HEK293T (cell line): ENCODE results near the gene METTL9.

Experiments
- CTCF ChIA-PET: fragments of 350-600 bp; formaldehyde crosslinking; extraction: SDS; loops from one replicate; lab custom pipeline; 2021; ENCODE audit warnings: antibody characterized with exemption, inconsistent platforms; lab: Yijun Ruan, JAX
- POLR2A ChIA-PET: fragments of 350-600 bp; formaldehyde crosslinking; extraction: SDS; loops from one replicate; lab custom pipeline; 2020; ENCODE audit warnings: antibody characterized with exemption, inconsistent platforms; lab: Yijun Ruan, JAX
- DNase-seq: peaks from one replicate; pipeline ENCODE4 v3.0.0; 2012; ENCODE audit warnings: mixed read lengths; ENCODE audit errors: extremely low spot score
- FOXA1 ChIP-seq: fragments of 450-650 bp; IDR thresholded peaks from 2 replicates; pipeline ENCODE4 v1.6.1; 2016; ENCODE audit warnings: mild to moderate bottlenecking
- LEF1 ChIP-seq: fragments of 450-650 bp; IDR thresholded peaks from 2 replicates; pipeline ENCODE4 v1.6.1; 2017; ENCODE audit warnings: mild to moderate bottlenecking, borderline replicate concordance

Gene METTL9

GRCh38 chr16:21704733-21705132, 105.4 kb downstream of the METTL9 start:
- CTCF ChIA-PET: interaction anchor here (1.0 to 1.1 kb wide), 2 partner anchors 64 to 97 kb away, joined by 4 to 7 read pairs; no protein-coding TSS in a partner anchor
- POLR2A ChIA-PET: no interaction called here
- DNase-seq: no peak
- TF ChIP-seq LEF1: no peak
- TF ChIP-seq FOXA1: no peak
